Trophoblast cell (in vitro differentiated cells and primary cell): ENCODE data around the gene DLG2.

Experiments used
- DNase-seq, 2 donors: peaks; one replicate each; pipeline ENCODE4 v3.0.0-alpha.2; 2016
- H2AFZ ChIP-seq: 2 replicates; pipeline ENCODE4 v1.6.1; 2013; ENCODE audit warnings: low read length, moderate library complexity, mild to moderate bottlenecking; ENCODE audit not compliant: insufficient read depth, poor library complexity
- H2AK5ac ChIP-seq: 2 replicates; pipeline ENCODE4 v1.6.1; 2013; ENCODE audit warnings: mild to moderate bottlenecking, low read length
- H2BK120ac ChIP-seq: 2 replicates; pipeline ENCODE4 v1.6.1; 2013; ENCODE audit warnings: low read length, mild to moderate bottlenecking, moderate library complexity; ENCODE audit not compliant: insufficient read depth, poor library complexity
- H2BK12ac ChIP-seq: 2 replicates; pipeline ENCODE4 v1.6.1; 2013; ENCODE audit warnings: mild to moderate bottlenecking, low read length, moderate library complexity
- H2BK5ac ChIP-seq: 2 replicates; pipeline ENCODE4 v1.6.1; 2013; ENCODE audit warnings: low read length, low read depth, moderate library complexity, mild to moderate bottlenecking; ENCODE audit not compliant: poor library complexity
- H3K14ac ChIP-seq: 2 replicates; pipeline ENCODE4 v1.6.1; 2013; ENCODE audit warnings: mild to moderate bottlenecking, low read length
- H3K18ac ChIP-seq: 2 replicates; pipeline ENCODE4 v1.6.1; 2013; ENCODE audit warnings: mild to moderate bottlenecking, low read length
- H3K23ac ChIP-seq: 2 replicates; pipeline ENCODE4 v1.6.1; 2013; ENCODE audit warnings: low read length
- H3K27ac ChIP-seq: 2 replicates; pipeline ENCODE4 v1.5.1; 2013; ENCODE audit warnings: low read depth, mild to moderate bottlenecking, inconsistent platforms, low read length, moderate library complexity
- H3K27me3 ChIP-seq: 2 replicates; pipeline ENCODE4 v1.6.1; 2013; ENCODE audit warnings: inconsistent platforms, mild to moderate bottlenecking, low read length, moderate library complexity; ENCODE audit not compliant: insufficient read depth
- H3K36me3 ChIP-seq, 2 experiments: 1 replicate in 1 of 2; 2 replicates in 1 of 2; pipeline ENCODE4 v1.6.1; 2013; ENCODE audit warnings: low read length in 2 of 2, mild to moderate bottlenecking in 2 of 2, moderate library complexity in 1 of 2; ENCODE audit not compliant: insufficient read depth in 2 of 2, control insufficient read depth in 1 of 2
- H3K4ac ChIP-seq: 2 replicates; pipeline ENCODE4 v1.6.1; 2013; ENCODE audit warnings: low read depth, mild to moderate bottlenecking, low read length, moderate library complexity
- H3K4me1 ChIP-seq, 2 experiments: 1 replicate in 1 of 2; 2 replicates in 1 of 2; pipeline ENCODE4 v1.6.1; 2013; ENCODE audit warnings: low read length in 2 of 2, mild to moderate bottlenecking in 2 of 2, moderate library complexity in 1 of 2; ENCODE audit not compliant: insufficient read depth in 2 of 2, control insufficient read depth in 1 of 2
- H3K4me2 ChIP-seq: 2 replicates; pipeline ENCODE4 v1.6.1; 2013; ENCODE audit warnings: inconsistent platforms, mild to moderate bottlenecking, low read length, moderate library complexity
- H3K4me3 ChIP-seq: 2 replicates; pipeline ENCODE4 v1.5.1; 2013; ENCODE audit warnings: mild to moderate bottlenecking, low read depth, low read length, inconsistent platforms
- H3K79me1 ChIP-seq: one replicate; pipeline ENCODE4 v1.6.1; 2013; ENCODE audit warnings: low read length
- H3K79me2 ChIP-seq: 2 replicates; pipeline ENCODE4 v1.6.1; 2013; ENCODE audit warnings: low read length, mild to moderate bottlenecking; ENCODE audit not compliant: control insufficient read depth, insufficient read depth, poor library complexity
- H3K9ac ChIP-seq: 2 replicates; pipeline ENCODE4 v1.6.1; 2013; ENCODE audit warnings: mild to moderate bottlenecking, low read length
- H3K9me3 ChIP-seq: 2 replicates; pipeline ENCODE4 v1.6.1; 2013; ENCODE audit warnings: low read depth, mild to moderate bottlenecking, control low read depth, inconsistent platforms, low read length; ENCODE audit not compliant: insufficient read depth
- H4K12ac ChIP-seq: 2 replicates; pipeline ENCODE4 v1.6.1; 2013; ENCODE audit warnings: low read depth, mild to moderate bottlenecking, low read length, moderate library complexity
- H4K8ac ChIP-seq: 2 replicates; pipeline ENCODE4 v1.6.1; 2013; ENCODE audit warnings: low read depth, mild to moderate bottlenecking, low read length, moderate library complexity
- H4K91ac ChIP-seq: one replicate; pipeline ENCODE4 v1.6.1; 2013; ENCODE audit warnings: low read depth, mild to moderate bottlenecking, low read length, moderate library complexity
- WGBS: extraction: QIAGEN DNeasy Blood & Tissue Kit; methylation state at CpG from one replicate; pipeline ENCODE4 v1.1.7; 2013; ENCODE audit warnings: missing lambda C conversion rate; ENCODE audit not compliant: insufficient read length, insufficient coverage; ENCODE audit errors: extremely low coverage; 5-methylcytosine and 5-hydroxymethylcytosine counted together

DLG2 gene

GRCh38 chr11:84580428-84580827 lies 1046.7 kb downstream of the DLG2 start:
- H2AFZ ChIP-seq: no peak overlapping the region
- H4K12ac ChIP-seq: no peak overlapping the region
- H2BK12ac ChIP-seq: no peak overlapping the region
- no peaks in the 10 kb centered on the region for H3K9me3 ChIP-seq
- H3K18ac ChIP-seq: no peak overlapping the region
- H3K4me2 ChIP-seq: no peak overlapping the region
- H3K79me2 ChIP-seq: no peaks in the 10 kb centered on the region
- no peak overlapping the region for H3K14ac ChIP-seq
- no peak overlapping the region for H3K4ac ChIP-seq
- no peak overlapping the region for H4K91ac ChIP-seq
- WGBS: no CpG with 5 or more reads among the region's 6 CpGs
- no peaks in the 10 kb centered on the region for H3K4me1 ChIP-seq
- no peak overlapping the region for H2BK5ac ChIP-seq
- no peak overlapping the region for H3K4me3 ChIP-seq
- no peak overlapping the region for H4K8ac ChIP-seq
- no peaks in the 10 kb centered on the region for H3K36me3 ChIP-seq
- H3K27me3 ChIP-seq: no peaks in the 10 kb centered on the region
- H3K79me1 ChIP-seq: no peaks in the 10 kb centered on the region
- H3K27ac ChIP-seq: no peak overlapping the region
- no peak overlapping the region for H3K9ac ChIP-seq
- no peak overlapping the region for H2AK5ac ChIP-seq
- no peak overlapping the region for H3K23ac ChIP-seq
- no peak overlapping the region for H2BK120ac ChIP-seq
- DNase-seq: no peak

GRCh38 chr11:84573868-84574267 lies 1053.3 kb downstream of the DLG2 start:
- Histone ChIP-seq H3K36me3 (no peaks in the 10 kb centered on the region), H3K14ac (no peak overlapping the region), H3K27ac (no peak overlapping the region), H2BK12ac (no peak overlapping the region), H3K23ac (no peak overlapping the region), H3K79me1 (no peaks in the 10 kb centered on the region), H3K9ac (no peak overlapping the region), H2BK120ac (no peak overlapping the region), H3K79me2 (no peaks in the 10 kb centered on the region), H3K4ac (no peak overlapping the region), H4K12ac (no peak overlapping the region), H3K27me3 (no peaks in the 10 kb centered on the region), H4K8ac (no peak overlapping the region), H3K4me3 (no peak overlapping the region), H2BK5ac (no peak overlapping the region), H3K4me1 (no peaks in the 10 kb centered on the region), H3K4me2 (no peak overlapping the region), H2AK5ac (no peak overlapping the region), H4K91ac (no peak overlapping the region), H3K18ac (no peak overlapping the region), H3K9me3 (no peaks in the 10 kb centered on the region), H2AFZ (no peak overlapping the region)
- no CpG with 5 or more reads among the region's 1 CpG for WGBS
- no peak for DNase-seq

GRCh38 chr11:84566671-84567070 lies 1060.5 kb downstream of the DLG2 start:
- H3K14ac ChIP-seq: no peak overlapping the region
- no peak overlapping the region for H4K8ac ChIP-seq
- no peak overlapping the region for H3K9ac ChIP-seq
- no peak for DNase-seq
- H3K79me2 ChIP-seq: no peaks in the 10 kb centered on the region
- H2BK12ac ChIP-seq: no peak overlapping the region
- H3K4me2 ChIP-seq: no peak overlapping the region
- no peaks in the 10 kb centered on the region for H3K36me3 ChIP-seq
- H3K4me1 ChIP-seq: no peaks in the 10 kb centered on the region
- H2AFZ ChIP-seq: no peak overlapping the region
- H3K79me1 ChIP-seq: no peaks in the 10 kb centered on the region
- no peak overlapping the region for H3K27ac ChIP-seq
- H2BK120ac ChIP-seq: no peak overlapping the region
- no peak overlapping the region for H3K23ac ChIP-seq
- H3K18ac ChIP-seq: no peak overlapping the region
- H4K91ac ChIP-seq: no peak overlapping the region
- H4K12ac ChIP-seq: no peak overlapping the region
- H3K9me3 ChIP-seq: no peaks in the 10 kb centered on the region
- H3K27me3 ChIP-seq: no peaks in the 10 kb centered on the region
- H2BK5ac ChIP-seq: no peak overlapping the region
- no CpG with 5 or more reads among the region's 2 CpGs for WGBS
- no peak overlapping the region for H3K4me3 ChIP-seq
- H2AK5ac ChIP-seq: no peak overlapping the region
- H3K4ac ChIP-seq: no peak overlapping the region

- H4K12ac ChIP-seq: no peak overlapping the region
- no peaks in the 10 kb centered on the region for H3K36me3 ChIP-seq
- no peak overlapping the region for H4K8ac ChIP-seq
- no peak overlapping the region for H3K4me2 ChIP-seq
- H3K14ac ChIP-seq: no peak overlapping the region
- H3K9me3 ChIP-seq: no peaks in the 10 kb centered on the region
- H2AFZ ChIP-seq: no peak overlapping the region
- no peak overlapping the region for H3K4me3 ChIP-seq
- H2AK5ac ChIP-seq: no peak overlapping the region
- no peak overlapping the region for H3K27ac ChIP-seq
- no peak overlapping the region for H3K9ac ChIP-seq
- H3K23ac ChIP-seq: no peak overlapping the region
- H3K18ac ChIP-seq: no peak overlapping the region
- no peak overlapping the region for H4K91ac ChIP-seq
- no peaks in the 10 kb centered on the region for H3K4me1 ChIP-seq
- no peak for DNase-seq
- no peak overlapping the region for H2BK120ac ChIP-seq
- no peak overlapping the region for H2BK12ac ChIP-seq
- no peaks in the 10 kb centered on the region for H3K27me3 ChIP-seq
- no peaks in the 10 kb centered on the region for H3K79me1 ChIP-seq
- no peak overlapping the region for H3K4ac ChIP-seq
- H2BK5ac ChIP-seq: no peak overlapping the region
- H3K79me2 ChIP-seq: no peaks in the 10 kb centered on the region
These were observed 1062.3 kb downstream of the DLG2 start for GRCh38 chr11:84564867-84565184.
